Measurements from ENCODE around the gene CPNE9. TPM values are rescaled to one million over a fixed set of nuclear protein-coding genes. Genes with fewer than 3 reads are reported as not detected.

The CPNE9 gene
- total and polyA plus RNA-seq, 2 donors = 0.18 TPM; not detected in 1

GRCh38 chr3:9715764-9716437 lies 12.3 kb downstream of the CPNE9 start:
- Histone ChIP-seq H3K4me1 (ENCODE audit: insufficient read depth) (no peaks in the 10 kb centered on the region), H3K27ac (ENCODE audit: low read depth) (peak overlapping the region; percentile 40), H3K4me3 (ENCODE audit: low read depth, low read length) (no peak overlapping the region), H3K36me3 (ENCODE audit: insufficient read depth) (no peaks in the 10 kb centered on the region)
- WGBS = 17% methylated on average over 6 of the region's 6 CpGs
- DNase-seq (ENCODE audit: extremely low spot score) = peak; percentile 47

DNA sequence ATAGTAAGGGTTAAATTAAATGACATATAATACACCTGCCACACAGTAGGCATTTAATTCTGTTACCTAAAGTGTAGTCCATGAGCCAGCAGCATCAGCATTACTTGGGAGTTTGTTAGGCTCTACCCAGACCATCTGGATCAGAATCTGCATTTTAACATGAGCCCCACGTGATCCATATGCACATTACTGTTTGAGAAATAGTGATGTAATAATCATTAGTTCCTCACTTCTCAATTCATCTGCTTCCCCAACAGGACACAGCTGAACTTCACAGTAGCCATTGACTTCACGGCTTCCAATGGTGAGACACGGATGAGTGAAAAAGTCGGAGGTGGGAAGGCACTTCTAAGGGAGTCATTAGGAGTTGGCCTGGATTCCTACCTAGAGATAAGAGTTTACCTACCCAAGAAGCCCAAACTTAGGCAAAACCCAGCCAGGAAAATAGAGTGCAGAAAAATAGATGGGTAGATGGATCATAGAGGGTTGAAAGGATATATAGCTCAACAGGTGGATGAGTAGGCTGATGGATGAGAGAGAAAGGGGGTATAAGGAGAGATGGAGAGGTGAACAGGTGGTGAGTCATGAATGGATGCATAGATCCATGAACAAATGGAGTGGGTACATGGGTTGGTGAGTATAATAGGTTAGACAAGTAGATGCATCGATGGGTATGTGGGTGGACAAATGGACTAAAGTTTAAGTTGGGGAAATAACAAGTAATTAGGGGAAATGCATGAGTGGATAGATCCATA lies 13.3 kb downstream of the CPNE9 start:
- H3K4me1 ChIP-seq (ENCODE audit: insufficient read depth) = no peaks in the 10 kb centered on the region
- no peak for DNase-seq (ENCODE audit: extremely low spot score)
- no peak overlapping the region for H3K27ac ChIP-seq (ENCODE audit: low read depth)
- 83% methylated on average over 5 of the region's 5 CpGs for WGBS
- H3K4me3 ChIP-seq (ENCODE audit: low read depth, low read length) = no peak overlapping the region
- H3K36me3 ChIP-seq (ENCODE audit: insufficient read depth) = no peaks in the 10 kb centered on the region

- 95% methylated on average over 1 of the region's 1 CpG for WGBS
- Histone ChIP-seq H3K27ac (ENCODE audit: low read depth) (no peak overlapping the region), H3K4me3 (ENCODE audit: low read depth, low read length) (no peak overlapping the region), H3K4me1 (ENCODE audit: insufficient read depth) (no peaks in the 10 kb centered on the region), H3K36me3 (ENCODE audit: insufficient read depth) (no peaks in the 10 kb centered on the region)
- no peak for DNase-seq (ENCODE audit: extremely low spot score)
These were observed 13.9 kb downstream of the CPNE9 start for GRCh38 chr3:9717563-9717962.

GRCh38 chr3:9718118-9718517 lies 14.5 kb downstream of the CPNE9 start:
- Histone ChIP-seq H3K36me3 (ENCODE audit: insufficient read depth) (no peaks in the 10 kb centered on the region), H3K4me3 (ENCODE audit: low read depth, low read length) (no peak overlapping the region), H3K27ac (ENCODE audit: low read depth) (no peak overlapping the region), H3K4me1 (ENCODE audit: insufficient read depth) (no peaks in the 10 kb centered on the region)
- DNase-seq (ENCODE audit: extremely low spot score) = no peak
- 74% methylated on average over 4 of the region's 4 CpGs for WGBS

DNA sequence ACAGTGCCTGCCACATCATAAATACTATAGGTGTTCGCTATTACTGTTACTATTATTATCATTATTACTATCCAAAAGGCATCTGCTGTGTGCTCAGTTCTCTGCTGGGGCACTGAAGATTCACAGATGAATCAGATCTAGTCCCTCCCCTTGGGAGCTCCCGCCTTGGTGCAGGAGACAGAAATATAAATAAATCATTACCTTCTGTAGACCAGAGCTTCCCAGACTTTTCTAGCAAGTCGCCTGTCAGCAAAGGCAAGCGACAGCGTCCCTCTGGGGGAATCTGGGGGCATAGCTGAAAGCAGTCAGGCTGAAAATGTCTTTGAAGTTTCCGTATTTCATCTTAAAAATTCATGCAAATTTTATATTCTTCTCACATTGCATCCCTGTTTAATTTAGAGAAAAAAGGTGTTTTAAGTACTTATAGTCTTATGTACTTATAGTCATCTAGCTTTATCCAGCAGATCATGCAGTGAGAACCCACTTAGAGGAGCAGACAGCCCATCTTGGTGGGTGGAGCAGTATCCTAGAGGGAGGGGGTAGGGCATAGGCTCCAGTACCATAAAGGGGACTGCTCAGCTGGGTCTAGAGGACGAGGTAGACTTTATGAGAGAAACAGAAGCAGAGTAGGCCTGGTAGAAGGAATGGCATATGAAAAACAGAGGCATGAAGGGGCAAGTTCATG lies 17.5 kb downstream of the CPNE9 start:
- DNase-seq (ENCODE audit: extremely low spot score) = no peak
- Histone ChIP-seq H3K4me1 (ENCODE audit: insufficient read depth) (no peaks in the 10 kb centered on the region), H3K27ac (ENCODE audit: low read depth) (no peak overlapping the region), H3K36me3 (ENCODE audit: insufficient read depth) (no peaks in the 10 kb centered on the region), H3K4me3 (ENCODE audit: low read depth, low read length) (no peak overlapping the region)
- WGBS = 37% methylated on average over 7 of the region's 7 CpGs

GRCh38 chr3:9721700-9722060 lies 18.0 kb downstream of the CPNE9 start:
- Histone ChIP-seq H3K4me1 (ENCODE audit: insufficient read depth) (no peaks in the 10 kb centered on the region), H3K27ac (ENCODE audit: low read depth) (no peak overlapping the region), H3K36me3 (ENCODE audit: insufficient read depth) (no peaks in the 10 kb centered on the region), H3K4me3 (ENCODE audit: low read depth, low read length) (no peak overlapping the region)
- DNase-seq (ENCODE audit: extremely low spot score) = no peak
- 85% methylated on average over 2 of the region's 2 CpGs for WGBS

DNA sequence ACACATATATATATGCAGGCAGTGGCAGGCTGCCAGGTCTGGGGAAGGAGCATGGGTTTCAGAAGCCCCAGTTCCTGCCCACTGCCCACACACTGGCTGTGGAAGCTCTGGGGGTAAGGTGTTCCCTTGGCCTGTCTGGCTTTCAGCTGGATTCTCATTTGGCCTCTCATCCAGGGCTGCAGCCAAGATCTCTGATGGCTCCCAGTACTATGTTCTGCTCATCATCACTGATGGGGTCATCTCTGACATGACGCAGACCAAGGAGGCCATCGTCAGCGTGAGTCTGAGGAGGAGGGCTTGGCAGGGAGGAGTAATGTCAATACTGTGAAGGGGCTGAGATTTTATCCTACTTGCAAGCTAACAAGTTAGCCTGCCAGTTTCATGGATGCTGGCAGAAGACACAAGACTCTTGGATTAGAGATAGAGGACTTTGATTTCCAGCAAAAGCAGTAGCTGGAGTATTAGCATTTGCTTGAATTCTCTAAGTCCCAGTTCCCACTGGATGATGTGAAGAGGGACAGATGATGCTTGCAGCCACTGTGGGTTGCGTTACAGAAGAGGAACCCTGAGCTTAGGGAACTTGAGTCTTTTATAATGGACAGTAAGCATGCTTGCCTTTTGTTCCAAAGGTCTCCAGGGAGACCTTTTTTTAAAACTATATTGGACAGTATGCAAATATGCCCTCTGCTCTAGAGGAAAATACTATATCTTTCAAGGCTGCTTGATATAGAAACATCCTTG lies 22.3 kb downstream of the CPNE9 start:
- no peak for DNase-seq (ENCODE audit: extremely low spot score)
- Histone ChIP-seq H3K27ac (ENCODE audit: low read depth) (no peak overlapping the region), H3K4me1 (ENCODE audit: insufficient read depth) (no peaks in the 10 kb centered on the region), H3K36me3 (ENCODE audit: insufficient read depth) (no peaks in the 10 kb centered on the region), H3K4me3 (ENCODE audit: low read depth, low read length) (no peak overlapping the region)
- WGBS = 68% methylated on average over 4 of the region's 4 CpGs

- 15% methylated on average over 11 of the region's 11 CpGs for WGBS
- Histone ChIP-seq H3K4me3 (ENCODE audit: low read depth, low read length) (no peak overlapping the region), H3K36me3 (ENCODE audit: insufficient read depth) (no peaks in the 10 kb centered on the region), H3K4me1 (ENCODE audit: insufficient read depth) (no peaks in the 10 kb centered on the region), H3K27ac (ENCODE audit: low read depth) (no peak overlapping the region)
- no peak for DNase-seq (ENCODE audit: extremely low spot score)
These were observed 23.5 kb downstream of the CPNE9 start for GRCh38 chr3:9727041-9727595.

DNA sequence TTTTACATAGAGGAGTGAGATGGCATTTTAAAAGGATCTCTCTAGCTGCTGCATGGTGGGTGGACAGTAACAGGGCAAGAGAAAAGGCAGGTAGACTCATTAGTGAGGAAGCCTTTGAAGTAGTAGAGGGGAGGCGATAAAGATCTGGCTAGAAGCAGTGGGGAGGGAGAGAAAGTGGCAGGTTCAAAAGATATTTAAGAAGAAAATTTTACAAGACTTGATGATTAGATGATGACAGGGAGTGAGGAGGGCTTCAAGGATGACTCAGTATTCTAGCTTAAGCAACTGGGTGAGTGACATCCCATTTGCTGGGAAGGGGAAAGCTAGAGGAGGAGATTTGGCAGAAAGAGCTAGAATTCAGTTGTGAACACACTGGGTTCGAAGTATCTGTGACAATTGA lies 24.1 kb downstream of the CPNE9 start:
- WGBS = 86% methylated on average over 2 of the region's 2 CpGs
- H3K36me3 ChIP-seq (ENCODE audit: insufficient read depth) = no peaks in the 10 kb centered on the region
- H3K4me3 ChIP-seq (ENCODE audit: low read depth, low read length) = no peak overlapping the region
- no peak overlapping the region for H3K27ac ChIP-seq (ENCODE audit: low read depth)
- no peaks in the 10 kb centered on the region for H3K4me1 ChIP-seq (ENCODE audit: insufficient read depth)
- DNase-seq (ENCODE audit: extremely low spot score) = no peak

- Histone ChIP-seq H3K27ac (ENCODE audit: low read depth) (no peak overlapping the region), H3K36me3 (ENCODE audit: insufficient read depth) (no peaks in the 10 kb centered on the region), H3K4me3 (ENCODE audit: low read depth, low read length) (no peak overlapping the region), H3K4me1 (ENCODE audit: insufficient read depth) (no peaks in the 10 kb centered on the region)
- no peak for DNase-seq (ENCODE audit: extremely low spot score)
- 86% methylated on average over 10 of the region's 10 CpGs for WGBS
These were observed 25.8 kb downstream of the CPNE9 start for GRCh38 chr3:9729419-9729818.

DNA sequence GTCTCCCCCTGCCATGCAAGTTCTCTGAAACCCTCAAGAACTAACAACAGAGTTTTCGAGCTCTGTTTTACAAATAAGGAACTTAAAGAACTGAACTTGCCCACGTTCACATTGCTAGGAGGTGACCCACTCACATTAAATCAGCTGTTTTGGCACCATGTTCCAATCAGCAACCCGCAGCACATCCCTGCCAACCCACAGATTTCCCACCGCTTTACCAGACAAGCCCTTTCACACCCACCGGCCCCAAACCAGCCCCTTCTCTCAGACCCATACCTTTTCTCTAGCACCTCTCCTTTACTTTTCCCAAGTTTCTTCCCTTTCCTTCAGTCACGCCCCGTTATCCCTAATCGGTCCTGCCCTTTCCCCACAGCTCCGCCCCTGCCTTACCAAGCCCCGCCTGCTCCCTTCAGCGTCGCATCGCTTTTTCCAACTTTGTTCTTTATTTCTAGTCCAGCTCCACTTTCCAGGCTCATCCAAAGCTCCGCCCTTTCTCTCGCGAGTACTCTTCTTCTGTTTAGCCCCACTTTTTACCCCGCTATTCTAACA lies 27.1 kb downstream of the CPNE9 start:
- peak overlapping the region; percentile 43 for H3K27ac ChIP-seq (ENCODE audit: low read depth)
- peak overlapping the region; percentile 98 for H3K4me3 ChIP-seq (ENCODE audit: low read depth, low read length)
- under 1% methylated on average over 17 of the region's 17 CpGs for WGBS
- H3K36me3 ChIP-seq (ENCODE audit: insufficient read depth) = no peaks in the 10 kb centered on the region
- no peak for DNase-seq (ENCODE audit: extremely low spot score)
- no peaks in the 10 kb centered on the region for H3K4me1 ChIP-seq (ENCODE audit: insufficient read depth)

- H3K4me1 ChIP-seq (ENCODE audit: insufficient read depth) = no peaks in the 10 kb centered on the region
- peak; percentile 97 for DNase-seq (ENCODE audit: extremely low spot score)
- peak within 1 kb of the TSS; percentile 98 for H3K4me3 ChIP-seq (ENCODE audit: low read depth, low read length)
These were observed 27.8 kb downstream of the CPNE9 start, which contains the start of gene BRPF1 for GRCh38 chr3:9731206-9732079. BRPF1 (plus strand) TSS chr3:9731735; CDS start chr3:9734141, 2,406 bp downstream.

More at GRCh38 chr3:9731206-9732079, 27.8 kb downstream of the CPNE9 start, which contains the start of gene BRPF1:
- WGBS = under 1% methylated on average over 88 of the region's 88 CpGs
- H3K27ac ChIP-seq (ENCODE audit: low read depth) = peak within 1 kb of the TSS; percentile 93
- no peaks in the 10 kb centered on the region for H3K36me3 ChIP-seq (ENCODE audit: insufficient read depth)

All from urinary bladder (tissue), 4 donors.